GDM1 (cell line): ENCODE measurements around the gene ORM2.
"Not testable (repeated sequence)": the region's sequence is repeated elsewhere in the genome, so short reads cannot be mapped to it uniquely, and the experiment has no call there.

Experiments
- DNase-seq: peaks from one replicate; lab custom pipeline; 2025; lab: John Stamatoyannopoulos, UW

The ORM2 gene

GRCh38 chr9:114332474-114333040, 2.9 kb downstream of the ORM2 start:
- not testable (repeated sequence) for DNase-seq

GRCh38 chr9:114333718-114334117, 4.0 kb downstream of the ORM2 start:
- DNase-seq, result not testable (repeated sequence)

- no peak for DNase-seq
These were observed 4.8 kb downstream of the ORM2 start for GRCh38 chr9:114334490-114334889.

- no peak for DNase-seq
These were observed 6.1 kb downstream of the ORM2 start for GRCh38 chr9:114335745-114336144.

- DNase-seq, result no peak
These were observed 6.5 kb downstream of the ORM2 start for GRCh38 chr9:114336157-114336556.

GRCh38 chr9:114336699-114337395, 7.2 kb downstream of the ORM2 start:
- DNase-seq, result no peak

- DNase-seq, result no peak
These were observed 8.5 kb downstream of the ORM2 start for GRCh38 chr9:114338187-114338586.

- DNase-seq, result peak; percentile 18
These were observed 9.7 kb downstream of the ORM2 start for GRCh38 chr9:114339130-114339908.

- no peak for DNase-seq
These were observed 11.6 kb downstream of the ORM2 start for GRCh38 chr9:114341152-114341830.

GRCh38 chr9:114341991-114342390, 12.3 kb downstream of the ORM2 start:
- DNase-seq, result no peak

GRCh38 chr9:114342755-114343440, 13.2 kb downstream of the ORM2 start:
- DNase-seq, result no peak

GRCh38 chr9:114343471-114344187, 14.0 kb downstream of the ORM2 start:
- DNase-seq, result no peak

GRCh38 chr9:114344188-114344566, 14.5 kb downstream of the ORM2 start:
- no peak for DNase-seq

GRCh38 chr9:114344692-114345091, 15.0 kb downstream of the ORM2 start:
- DNase-seq, result no peak

GRCh38 chr9:114345493-114346065, 15.9 kb downstream of the ORM2 start:
- no peak for DNase-seq

- DNase-seq, result no peak
These were observed 16.5 kb downstream of the ORM2 start for GRCh38 chr9:114346146-114346545.

GRCh38 chr9:114347675-114348074, 18.0 kb downstream of the ORM2 start:
- no peak for DNase-seq

- DNase-seq, result no peak
These were observed 18.7 kb downstream of the ORM2 start for GRCh38 chr9:114348261-114348905.

GRCh38 chr9:114348906-114349482, 19.3 kb downstream of the ORM2 start:
- peak; percentile 65 for DNase-seq
